GM19328 (cell line): ENCODE results near the gene CARM1.

Experiments
- ATAC-seq: cut with Tn5 transposase; IDR thresholded peaks from one replicate; pipeline ENCODE4 v1.9.1; 2021; ENCODE audit warnings: mild to moderate bottlenecking, moderate library complexity; ENCODE audit not compliant: unreplicated experiment

The CARM1 gene

DNA sequence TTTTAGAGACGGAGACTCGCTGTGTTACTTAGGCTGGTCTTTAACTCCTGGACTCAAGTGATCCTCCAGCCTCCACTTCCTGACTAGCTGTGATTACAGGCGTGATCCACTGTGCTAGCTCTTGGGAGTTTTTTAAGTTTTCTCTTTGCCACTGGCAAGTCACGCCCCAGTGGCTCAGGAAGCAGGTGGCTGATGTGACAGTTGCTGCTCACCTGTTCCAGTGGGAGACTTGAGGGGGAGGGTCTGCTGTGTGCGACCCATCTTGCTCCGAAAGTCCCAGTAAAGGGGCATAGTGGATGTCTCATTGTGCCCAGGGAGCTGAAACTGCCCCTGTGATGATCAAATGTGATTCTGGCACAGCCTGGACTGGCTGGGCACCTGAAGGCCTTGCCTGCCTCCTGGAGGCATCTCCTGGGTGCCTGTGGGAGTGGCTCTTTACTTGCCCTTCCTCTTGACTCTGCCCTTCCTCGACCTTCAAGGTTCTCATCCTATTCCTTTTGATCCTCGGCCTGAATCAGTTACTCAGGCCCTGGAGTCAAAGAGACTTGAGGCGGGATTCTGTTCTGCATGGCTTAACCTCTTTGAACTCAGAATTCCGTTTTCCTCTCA, 97.3 kb downstream of the CARM1 start:
- no peak for ATAC-seq

DNA sequence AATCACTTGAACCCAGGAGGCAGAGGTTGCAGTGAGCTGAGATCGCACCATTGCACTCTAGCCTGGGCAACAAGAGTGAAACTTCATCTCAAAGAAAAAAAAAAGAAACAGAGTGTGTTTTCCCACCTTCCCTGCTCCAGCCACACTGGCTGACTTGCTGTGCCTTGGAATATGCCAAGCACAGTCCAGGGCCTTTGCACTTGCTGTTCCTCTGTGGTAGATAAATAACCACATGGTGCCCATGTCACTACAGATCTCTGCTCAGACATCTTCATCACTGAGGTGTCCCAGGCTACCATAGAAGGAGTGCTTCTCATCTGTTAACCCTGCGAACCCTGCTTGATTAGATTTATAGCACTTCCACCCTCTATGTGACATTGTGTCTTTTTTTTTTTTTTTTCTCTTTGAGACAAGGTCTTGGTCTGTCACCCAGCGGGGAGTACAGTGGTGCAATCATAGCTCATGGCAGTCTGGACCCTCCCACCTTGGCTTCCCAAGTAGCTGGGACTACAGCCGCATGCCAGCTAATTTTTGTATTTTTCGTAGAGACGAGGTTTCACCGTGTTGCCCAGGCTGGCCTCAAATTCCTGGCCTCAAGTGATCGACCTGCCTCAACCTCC, 99.9 kb downstream of the CARM1 start:
- ATAC-seq: no peak
